Liver (tissue), 9 donors: ENCODE measurements around the gene MTRR. TPM values are rescaled to one million over a fixed set of nuclear protein-coding genes. Genes with fewer than 3 reads are reported as not detected.

Experiments used
- DNase-seq: peaks from one replicate; pipeline ENCODE4 v3.0.0-alpha.2; 2017; ENCODE audit warnings: low spot score
- H3K27ac ChIP-seq, 2 donors: one replicate each; pipeline ENCODE4 v1.7.0; 2013; ENCODE audit warnings: inconsistent platforms in 2 of 2, low read length in 2 of 2, control low read depth in 1 of 2, low read depth in 1 of 2, mild to moderate bottlenecking in 1 of 2
- H3K27me3 ChIP-seq, 4 donors: one replicate each; pipeline versions ENCODE4 v1.6.1 to v1.7.0; 2013; ENCODE audit warnings: low read length in 3 of 4, inconsistent platforms in 1 of 4, mild to moderate bottlenecking in 1 of 4, moderate library complexity in 1 of 4; ENCODE audit not compliant: control insufficient read depth in 4 of 4, insufficient read depth in 4 of 4
- H3K36me3 ChIP-seq, 4 donors: one replicate each; pipeline versions ENCODE4 v1.6.1 to v1.7.0; 2013; ENCODE audit warnings: low read length in 3 of 4, mild to moderate bottlenecking in 3 of 4, low read depth in 1 of 4, moderate library complexity in 1 of 4; ENCODE audit not compliant: control insufficient read depth in 4 of 4, insufficient read depth in 3 of 4
- H3K4me1 ChIP-seq, 4 donors: one replicate each; pipeline versions ENCODE4 v1.6.1 to v1.7.0; 2013; ENCODE audit warnings: low read length in 3 of 4, mild to moderate bottlenecking in 3 of 4, moderate library complexity in 1 of 4; ENCODE audit not compliant: control insufficient read depth in 4 of 4, insufficient read depth in 4 of 4
- H3K4me3 ChIP-seq, 3 donors: one replicate each; pipeline versions ENCODE4 v1.6.1 to v1.7.0; 2013; ENCODE audit warnings: low read length in 3 of 3, control low read depth in 1 of 3, low read depth in 1 of 3, mild to moderate bottlenecking in 1 of 3
- H3K9ac ChIP-seq, 2 donors: one replicate each; pipeline ENCODE4 v1.7.0; 2013; ENCODE audit warnings: low read length in 2 of 2, mild to moderate bottlenecking in 2 of 2, moderate library complexity in 2 of 2, control low read depth in 1 of 2, low read depth in 1 of 2
- H3K9me3 ChIP-seq, 4 donors: one replicate each; pipeline versions ENCODE4 v1.6.1 to v1.7.0; 2013; ENCODE audit warnings: low read length in 3 of 4; ENCODE audit not compliant: control insufficient read depth in 4 of 4
- FOXA1 ChIP-seq: IDR thresholded peaks from 2 replicates; pipeline ENCODE4 v1.6.1; 2016; ENCODE audit warnings: antibody characterized with exemption
- FOXA2 ChIP-seq: IDR thresholded peaks from 2 replicates; pipeline ENCODE4 v1.6.1; 2016; ENCODE audit warnings: antibody characterized with exemption
- GABPA ChIP-seq, 2 donors: IDR thresholded peaks in 1 of 2; conservative IDR thresholded peaks in 1 of 2; 2 replicates each; pipeline ENCODE4 v1.6.1; 2016; ENCODE audit warnings: antibody characterized with exemption in 2 of 2, mild to moderate bottlenecking in 1 of 2, moderate library complexity in 1 of 2
- HNF4G ChIP-seq: IDR thresholded peaks from 2 replicates; pipeline ENCODE4 v1.6.1; 2016; ENCODE audit warnings: antibody characterized with exemption
- JUND ChIP-seq, 2 donors: IDR thresholded peaks; 2 replicates each; pipeline ENCODE4 v1.6.1; 2016; ENCODE audit warnings: antibody characterized with exemption in 2 of 2
- RAD21 ChIP-seq, 2 donors: IDR thresholded peaks; 2 replicates each; pipeline ENCODE4 v1.6.1; 2016; ENCODE audit warnings: antibody characterized with exemption in 2 of 2, mild to moderate bottlenecking in 2 of 2
- RXRA ChIP-seq, 2 donors: IDR thresholded peaks; 2 replicates each; pipeline ENCODE4 v1.6.1; 2017 to 2018; ENCODE audit warnings: antibody characterized with exemption in 2 of 2, mild to moderate bottlenecking in 1 of 2
- SP1 ChIP-seq: IDR thresholded peaks from 2 replicates; pipeline ENCODE4 v1.6.1; 2018; ENCODE audit warnings: antibody characterized with exemption, mild to moderate bottlenecking
- WGBS: extraction: QIAGEN DNeasy Blood & Tissue Kit; methylation state at CpG from one replicate; pipeline ENCODE4 v1.1.7; 2013; 5-methylcytosine and 5-hydroxymethylcytosine counted together
- polyA plus RNA-seq, 2 donors: library from polyadenylated mRNA; stranded (reverse) in 1 of 2; unstranded in 1 of 2; fragments of 200-250 nt in 1 of 2; fragments of >200 nt in 1 of 2; fragmentation: Nextera tagmentation in 1 of 2; extraction: Ambion mirVana in 1 of 2; gene quantifications; one replicate each; pipeline versions ENCODE4 v1.2.1 to v1.2.3, GENCODE V29; 2013 to 2015
- total RNA-seq, 2 donors: library from RNA; depleted of rRNA; stranded (reverse); fragments of >200 nt; gene quantifications; one replicate each; pipeline ENCODE4 v1.2.3, GENCODE V29; 2014
- TF ChIP-seq, protein P1 (sequence below): IDR thresholded peaks from 2 replicates; pipeline ENCODE4 v1.6.1; 2016; ENCODE audit warnings: antibody characterized with exemption
- TF ChIP-seq, protein P2 (sequence below): fragments of 150-350 bp; IDR thresholded peaks from 2 replicates; pipeline ENCODE4 v1.5.1; 2017; ENCODE audit warnings: improper control_type of control experiment, low read depth, low read length; ENCODE audit not compliant: missing input control
- TF ChIP-seq, protein P3 (sequence below): IDR thresholded peaks from 2 replicates; pipeline ENCODE4 v1.6.1; 2016; ENCODE audit warnings: antibody characterized with exemption
- donor health status: healthy.
- donor health status: healthy.
- donor health status: healthy.
- donor health status: healthy.
- donor health status: healthy.

Gene MTRR
- total and polyA plus RNA-seq, 4 donors = 16.2 to 49.7 (median 18.0) TPM

DNA sequence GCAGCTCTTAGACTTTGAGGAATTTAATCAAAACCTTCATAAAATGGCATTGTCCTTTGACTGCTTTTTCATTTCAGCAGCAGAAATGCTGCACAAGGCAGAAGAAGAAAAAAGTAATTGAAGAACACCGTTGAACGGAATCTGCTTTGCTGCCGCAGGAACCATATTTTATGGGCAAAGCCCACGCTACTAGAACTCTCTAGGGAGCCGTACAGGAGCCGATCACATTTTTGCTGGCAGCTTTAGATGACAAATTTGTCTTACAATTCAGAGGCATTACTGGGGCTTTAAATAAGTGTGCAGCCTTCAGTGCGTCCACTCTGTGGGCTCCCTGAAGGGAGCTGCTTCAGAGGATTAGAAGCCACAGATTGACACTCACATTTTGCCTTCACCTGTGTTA is 23.4 kb upstream of the MTRR start:
- no peaks in the 10 kb centered on the region for H3K9me3 ChIP-seq
- peaks cover 0 to 3% (median 1%) of the 10 kb centered on the region in 4 donors for H3K4me1 ChIP-seq
- H3K9ac ChIP-seq = no peak overlapping the region
- DNase-seq = no peak
- no peak overlapping the region for H3K4me3 ChIP-seq
- WGBS = 95% methylated on average over 7 of the region's 7 CpGs
- no peak overlapping the region for H3K27ac ChIP-seq
- no peaks in the 10 kb centered on the region for H3K27me3 ChIP-seq
- H3K36me3 ChIP-seq = no peaks in the 10 kb centered on the region
- TF ChIP-seq SP1 (no peak), JUND (IDR thresholded peaks at IDR 0.05) (no peak), GABPA (IDR thresholded peaks at IDR 0.05 in 1 of 2, conservative IDR thresholded peaks at IDR 0.05 in 1 of 2) (no peak)
- TF ChIP-seq, protein P1, sequence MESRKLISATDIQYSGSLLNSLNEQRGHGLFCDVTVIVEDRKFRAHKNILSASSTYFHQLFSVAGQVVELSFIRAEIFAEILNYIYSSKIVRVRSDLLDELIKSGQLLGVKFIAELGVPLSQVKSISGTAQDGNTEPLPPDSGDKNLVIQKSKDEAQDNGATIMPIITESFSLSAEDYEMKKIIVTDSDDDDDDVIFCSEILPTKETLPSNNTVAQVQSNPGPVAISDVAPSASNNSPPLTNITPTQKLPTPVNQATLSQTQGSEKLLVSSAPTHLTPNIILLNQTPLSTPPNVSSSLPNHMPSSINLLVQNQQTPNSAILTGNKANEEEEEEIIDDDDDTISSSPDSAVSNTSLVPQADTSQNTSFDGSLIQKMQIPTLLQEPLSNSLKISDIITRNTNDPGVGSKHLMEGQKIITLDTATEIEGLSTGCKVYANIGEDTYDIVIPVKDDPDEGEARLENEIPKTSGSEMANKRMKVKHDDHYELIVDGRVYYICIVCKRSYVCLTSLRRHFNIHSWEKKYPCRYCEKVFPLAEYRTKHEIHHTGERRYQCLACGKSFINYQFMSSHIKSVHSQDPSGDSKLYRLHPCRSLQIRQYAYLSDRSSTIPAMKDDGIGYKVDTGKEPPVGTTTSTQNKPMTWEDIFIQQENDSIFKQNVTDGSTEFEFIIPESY = no peak

DNA sequence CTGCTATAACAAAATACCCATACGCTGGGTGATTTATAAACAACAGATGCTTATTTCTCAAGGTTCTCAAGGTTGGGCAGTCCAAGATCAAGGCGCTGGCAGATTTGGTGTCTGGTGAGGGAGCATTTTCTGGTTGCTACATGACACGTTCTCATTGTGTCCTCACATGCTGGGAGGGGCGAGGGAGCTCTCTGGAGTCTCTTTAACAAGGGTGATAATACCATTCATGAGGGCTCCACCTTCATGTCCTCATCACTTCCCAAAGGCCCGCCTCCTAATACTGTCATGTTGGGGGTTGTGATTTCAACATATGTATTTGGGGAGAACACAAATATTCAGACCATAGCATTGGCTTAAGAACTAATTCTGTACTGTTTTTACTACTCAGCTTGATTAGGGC is 22.6 kb upstream of the MTRR start:
- H3K4me1 ChIP-seq = peaks cover 0 to 8% (median 7%) of the 10 kb centered on the region in 4 donors
- H3K9ac ChIP-seq = no peak overlapping the region
- TF ChIP-seq FOXA1 = no peak
- TF ChIP-seq, protein P2, sequence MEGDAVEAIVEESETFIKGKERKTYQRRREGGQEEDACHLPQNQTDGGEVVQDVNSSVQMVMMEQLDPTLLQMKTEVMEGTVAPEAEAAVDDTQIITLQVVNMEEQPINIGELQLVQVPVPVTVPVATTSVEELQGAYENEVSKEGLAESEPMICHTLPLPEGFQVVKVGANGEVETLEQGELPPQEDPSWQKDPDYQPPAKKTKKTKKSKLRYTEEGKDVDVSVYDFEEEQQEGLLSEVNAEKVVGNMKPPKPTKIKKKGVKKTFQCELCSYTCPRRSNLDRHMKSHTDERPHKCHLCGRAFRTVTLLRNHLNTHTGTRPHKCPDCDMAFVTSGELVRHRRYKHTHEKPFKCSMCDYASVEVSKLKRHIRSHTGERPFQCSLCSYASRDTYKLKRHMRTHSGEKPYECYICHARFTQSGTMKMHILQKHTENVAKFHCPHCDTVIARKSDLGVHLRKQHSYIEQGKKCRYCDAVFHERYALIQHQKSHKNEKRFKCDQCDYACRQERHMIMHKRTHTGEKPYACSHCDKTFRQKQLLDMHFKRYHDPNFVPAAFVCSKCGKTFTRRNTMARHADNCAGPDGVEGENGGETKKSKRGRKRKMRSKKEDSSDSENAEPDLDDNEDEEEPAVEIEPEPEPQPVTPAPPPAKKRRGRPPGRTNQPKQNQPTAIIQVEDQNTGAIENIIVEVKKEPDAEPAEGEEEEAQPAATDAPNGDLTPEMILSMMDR = no peak
- no peak for TF ChIP-seq RAD21 (IDR thresholded peaks at IDR 0.05)
- TF ChIP-seq, protein P3, sequence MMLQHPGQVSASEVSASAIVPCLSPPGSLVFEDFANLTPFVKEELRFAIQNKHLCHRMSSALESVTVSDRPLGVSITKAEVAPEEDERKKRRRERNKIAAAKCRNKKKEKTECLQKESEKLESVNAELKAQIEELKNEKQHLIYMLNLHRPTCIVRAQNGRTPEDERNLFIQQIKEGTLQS = no peak
- DNase-seq = no peak
- no peaks in the 10 kb centered on the region for H3K36me3 ChIP-seq
- no peak overlapping the region for H3K27ac ChIP-seq
- 93% methylated on average over 5 of the region's 5 CpGs for WGBS
- no peak overlapping the region for H3K4me3 ChIP-seq
- H3K9me3 ChIP-seq = no peaks in the 10 kb centered on the region
- no peaks in the 10 kb centered on the region for H3K27me3 ChIP-seq

DNA sequence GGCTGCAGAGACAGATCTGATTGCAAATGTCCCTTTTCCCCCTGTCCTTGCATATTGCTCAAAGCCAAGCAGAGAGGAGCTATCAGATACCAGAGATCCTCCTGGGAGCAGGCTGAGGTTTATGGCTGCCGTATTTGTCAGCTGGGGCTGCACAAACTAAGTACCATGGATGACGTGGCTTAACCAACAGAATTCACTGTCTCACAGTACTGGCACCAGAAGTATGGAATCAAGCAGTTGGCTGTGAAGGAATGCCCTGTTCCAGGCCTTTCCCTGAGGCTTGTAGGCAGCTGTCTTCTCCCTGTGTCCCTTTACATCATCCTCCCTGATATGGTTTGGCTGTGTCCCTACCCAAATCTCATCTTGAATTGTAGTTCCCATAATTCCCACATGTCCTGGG is 20.7 kb upstream of the MTRR start:
- no peak overlapping the region for H3K9ac ChIP-seq
- no peaks in the 10 kb centered on the region for H3K27me3 ChIP-seq
- H3K27ac ChIP-seq = no peak overlapping the region
- H3K9me3 ChIP-seq = no peaks in the 10 kb centered on the region
- H3K4me3 ChIP-seq = no peak overlapping the region
- peaks cover 4 to 21% (median 16%) of the 10 kb centered on the region in 4 donors for H3K4me1 ChIP-seq
- DNase-seq = no peak
- TF ChIP-seq FOXA1 (no peak), RXRA (IDR thresholded peaks at IDR 0.05) (no peak), HNF4G (no peak), FOXA2 (no peak)
- no peaks in the 10 kb centered on the region for H3K36me3 ChIP-seq
- WGBS = 86% methylated on average over 2 of the region's 2 CpGs
